H1 (cell line): Measurements from ENCODE around the gene JMJD7. TPM values are rescaled to one million over a fixed set of nuclear protein-coding genes. Genes with fewer than 3 reads are reported as not detected.

Experiments
- BCL11A ChIP-seq, 2 experiments: IDR thresholded peaks; one replicate each; pipeline ENCODE4 v1.6.1; 2011; ENCODE audit warnings: low read depth in 2 of 2, low read length in 2 of 2, mild to moderate bottlenecking in 2 of 2
- CBX8 ChIP-seq: fragments of 300-800, 300-1000 bp; sonication (generic); IDR thresholded peaks from 2 replicates; pipeline ENCODE4 v1.7.1; 2016; ENCODE audit warnings: low read depth, low read length, borderline replicate concordance
- CHD1 ChIP-seq: IDR thresholded peaks from 2 replicates; pipeline ENCODE4 v1.6.1; 2012; ENCODE audit warnings: low read depth, low read length, improper control_type of control experiment
- EZH2 ChIP-seq: fragments of 200-600 bp; sonication (generic); IDR thresholded peaks from 2 replicates; pipeline ENCODE4 v1.7.1; 2012; ENCODE audit warnings: low read depth, mild to moderate bottlenecking, moderate library complexity, low read length, inconsistent platforms; ENCODE audit not compliant: severe bottlenecking
- HDAC6 ChIP-seq: IDR thresholded peaks from one replicate; pipeline ENCODE4 v1.7.1; 2012; ENCODE audit warnings: low read depth, mild to moderate bottlenecking, inconsistent platforms, low read length, moderate library complexity
- RAD21 ChIP-seq, 2 experiments: IDR thresholded peaks in 1 of 2; conservative IDR thresholded peaks in 1 of 2; 2 replicates each; pipeline ENCODE4 v1.6.1; 2011; ENCODE audit warnings: low read depth in 2 of 2, low read length in 2 of 2, improper control_type of control experiment in 1 of 2, inconsistent platforms in 1 of 2, mild to moderate bottlenecking in 1 of 2, moderate library complexity in 1 of 2
- RFX5 ChIP-seq: IDR thresholded peaks from 2 replicates; pipeline ENCODE4 v1.6.1; 2011; ENCODE audit warnings: low read depth, low read length, improper control_type of control experiment, borderline replicate concordance
- RNF2 ChIP-seq: fragments of 200-900, 300-1000 bp; sonication (generic); IDR thresholded peaks from 2 replicates; pipeline ENCODE4 v1.7.1; 2016; ENCODE audit warnings: borderline replicate concordance, low read depth, mild to moderate bottlenecking, antibody characterized with exemption, low read length; ENCODE audit not compliant: poor library complexity, severe bottlenecking; ENCODE audit errors: missing control alignments
- SIX5 ChIP-seq: IDR thresholded peaks from 2 replicates; pipeline ENCODE4 v1.6.1; 2011; ENCODE audit warnings: mild to moderate bottlenecking, low read depth, low read length
- ZNF274 ChIP-seq: IDR thresholded peaks from 2 replicates; pipeline ENCODE4 v1.7.0; 2012; ENCODE audit warnings: low read length, borderline replicate concordance; ENCODE audit errors: extremely low read depth
- polyA plus RNA-seq, 7 experiments: library from polyadenylated mRNA; depleted of rRNA in 3 of 7; stranded (reverse) in 5 of 7; unstranded in 2 of 7; fragments of >200 nt in 5 of 7; fragments of 200-250 nt in 2 of 7; gene quantifications; 1 replicate in 5 of 7; 2 replicates in 1 of 7; 4 replicates in 1 of 7; pipeline versions ENCODE4 v1.2.1 to v1.2.3, GENCODE V29; 2011 to 2013; ENCODE audit warnings: missing spikeins in 2 of 7, mixed read lengths in 2 of 7
- total RNA-seq: library from RNA; stranded (reverse); fragmentation: NEBNext Ultra II Directional; extraction: Animal tissue kit (Norgen Biotek cat#: 25700); gene quantifications from 2 replicates; pipeline ENCODE4 v1.2.1, GENCODE V29; 2021
- TF ChIP-seq, protein P1 (sequence below): fragments of 300-600 bp; sonication (generic); IDR thresholded peaks from 2 replicates; pipeline ENCODE4 v1.7.1; 2012; ENCODE audit warnings: low read length, moderate library complexity, mild to moderate bottlenecking, inconsistent platforms; ENCODE audit not compliant: insufficient replicate concordance

The JMJD7 gene
- total and polyA plus RNA-seq, 2 of the 8 experiments (the other 6 are each of a cell fraction or from before 2014, with no cell fraction given), result 15.0 to 20.0 TPM

DNA sequence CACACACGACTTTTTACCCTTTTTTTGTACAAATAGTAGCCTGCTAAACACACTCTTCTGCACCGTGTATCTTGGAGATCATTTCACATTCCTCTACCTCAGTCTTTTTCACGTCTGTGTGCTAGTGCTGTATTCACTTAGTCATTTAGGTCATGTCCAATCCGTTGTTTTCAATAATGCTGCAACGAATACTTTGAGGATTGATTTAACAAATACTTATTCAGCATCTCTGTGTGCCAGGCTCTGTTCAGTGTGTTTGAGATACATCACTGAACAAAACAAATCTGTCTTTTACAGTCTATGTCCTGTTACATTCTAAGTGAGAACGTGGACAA is 882 bp downstream of the JMJD7 start (continued):
- TF ChIP-seq, protein P1, sequence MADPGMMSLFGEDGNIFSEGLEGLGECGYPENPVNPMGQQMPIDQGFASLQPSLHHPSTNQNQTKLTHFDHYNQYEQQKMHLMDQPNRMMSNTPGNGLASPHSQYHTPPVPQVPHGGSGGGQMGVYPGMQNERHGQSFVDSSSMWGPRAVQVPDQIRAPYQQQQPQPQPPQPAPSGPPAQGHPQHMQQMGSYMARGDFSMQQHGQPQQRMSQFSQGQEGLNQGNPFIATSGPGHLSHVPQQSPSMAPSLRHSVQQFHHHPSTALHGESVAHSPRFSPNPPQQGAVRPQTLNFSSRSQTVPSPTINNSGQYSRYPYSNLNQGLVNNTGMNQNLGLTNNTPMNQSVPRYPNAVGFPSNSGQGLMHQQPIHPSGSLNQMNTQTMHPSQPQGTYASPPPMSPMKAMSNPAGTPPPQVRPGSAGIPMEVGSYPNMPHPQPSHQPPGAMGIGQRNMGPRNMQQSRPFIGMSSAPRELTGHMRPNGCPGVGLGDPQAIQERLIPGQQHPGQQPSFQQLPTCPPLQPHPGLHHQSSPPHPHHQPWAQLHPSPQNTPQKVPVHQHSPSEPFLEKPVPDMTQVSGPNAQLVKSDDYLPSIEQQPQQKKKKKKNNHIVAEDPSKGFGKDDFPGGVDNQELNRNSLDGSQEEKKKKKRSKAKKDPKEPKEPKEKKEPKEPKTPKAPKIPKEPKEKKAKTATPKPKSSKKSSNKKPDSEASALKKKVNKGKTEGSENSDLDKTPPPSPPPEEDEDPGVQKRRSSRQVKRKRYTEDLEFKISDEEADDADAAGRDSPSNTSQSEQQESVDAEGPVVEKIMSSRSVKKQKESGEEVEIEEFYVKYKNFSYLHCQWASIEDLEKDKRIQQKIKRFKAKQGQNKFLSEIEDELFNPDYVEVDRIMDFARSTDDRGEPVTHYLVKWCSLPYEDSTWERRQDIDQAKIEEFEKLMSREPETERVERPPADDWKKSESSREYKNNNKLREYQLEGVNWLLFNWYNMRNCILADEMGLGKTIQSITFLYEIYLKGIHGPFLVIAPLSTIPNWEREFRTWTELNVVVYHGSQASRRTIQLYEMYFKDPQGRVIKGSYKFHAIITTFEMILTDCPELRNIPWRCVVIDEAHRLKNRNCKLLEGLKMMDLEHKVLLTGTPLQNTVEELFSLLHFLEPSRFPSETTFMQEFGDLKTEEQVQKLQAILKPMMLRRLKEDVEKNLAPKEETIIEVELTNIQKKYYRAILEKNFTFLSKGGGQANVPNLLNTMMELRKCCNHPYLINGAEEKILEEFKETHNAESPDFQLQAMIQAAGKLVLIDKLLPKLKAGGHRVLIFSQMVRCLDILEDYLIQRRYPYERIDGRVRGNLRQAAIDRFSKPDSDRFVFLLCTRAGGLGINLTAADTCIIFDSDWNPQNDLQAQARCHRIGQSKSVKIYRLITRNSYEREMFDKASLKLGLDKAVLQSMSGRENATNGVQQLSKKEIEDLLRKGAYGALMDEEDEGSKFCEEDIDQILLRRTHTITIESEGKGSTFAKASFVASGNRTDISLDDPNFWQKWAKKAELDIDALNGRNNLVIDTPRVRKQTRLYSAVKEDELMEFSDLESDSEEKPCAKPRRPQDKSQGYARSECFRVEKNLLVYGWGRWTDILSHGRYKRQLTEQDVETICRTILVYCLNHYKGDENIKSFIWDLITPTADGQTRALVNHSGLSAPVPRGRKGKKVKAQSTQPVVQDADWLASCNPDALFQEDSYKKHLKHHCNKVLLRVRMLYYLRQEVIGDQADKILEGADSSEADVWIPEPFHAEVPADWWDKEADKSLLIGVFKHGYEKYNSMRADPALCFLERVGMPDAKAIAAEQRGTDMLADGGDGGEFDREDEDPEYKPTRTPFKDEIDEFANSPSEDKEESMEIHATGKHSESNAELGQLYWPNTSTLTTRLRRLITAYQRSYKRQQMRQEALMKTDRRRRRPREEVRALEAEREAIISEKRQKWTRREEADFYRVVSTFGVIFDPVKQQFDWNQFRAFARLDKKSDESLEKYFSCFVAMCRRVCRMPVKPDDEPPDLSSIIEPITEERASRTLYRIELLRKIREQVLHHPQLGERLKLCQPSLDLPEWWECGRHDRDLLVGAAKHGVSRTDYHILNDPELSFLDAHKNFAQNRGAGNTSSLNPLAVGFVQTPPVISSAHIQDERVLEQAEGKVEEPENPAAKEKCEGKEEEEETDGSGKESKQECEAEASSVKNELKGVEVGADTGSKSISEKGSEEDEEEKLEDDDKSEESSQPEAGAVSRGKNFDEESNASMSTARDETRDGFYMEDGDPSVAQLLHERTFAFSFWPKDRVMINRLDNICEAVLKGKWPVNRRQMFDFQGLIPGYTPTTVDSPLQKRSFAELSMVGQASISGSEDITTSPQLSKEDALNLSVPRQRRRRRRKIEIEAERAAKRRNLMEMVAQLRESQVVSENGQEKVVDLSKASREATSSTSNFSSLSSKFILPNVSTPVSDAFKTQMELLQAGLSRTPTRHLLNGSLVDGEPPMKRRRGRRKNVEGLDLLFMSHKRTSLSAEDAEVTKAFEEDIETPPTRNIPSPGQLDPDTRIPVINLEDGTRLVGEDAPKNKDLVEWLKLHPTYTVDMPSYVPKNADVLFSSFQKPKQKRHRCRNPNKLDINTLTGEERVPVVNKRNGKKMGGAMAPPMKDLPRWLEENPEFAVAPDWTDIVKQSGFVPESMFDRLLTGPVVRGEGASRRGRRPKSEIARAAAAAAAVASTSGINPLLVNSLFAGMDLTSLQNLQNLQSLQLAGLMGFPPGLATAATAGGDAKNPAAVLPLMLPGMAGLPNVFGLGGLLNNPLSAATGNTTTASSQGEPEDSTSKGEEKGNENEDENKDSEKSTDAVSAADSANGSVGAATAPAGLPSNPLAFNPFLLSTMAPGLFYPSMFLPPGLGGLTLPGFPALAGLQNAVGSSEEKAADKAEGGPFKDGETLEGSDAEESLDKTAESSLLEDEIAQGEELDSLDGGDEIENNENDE, result no peak
- no peak for TF ChIP-seq RAD21 (IDR thresholded peaks at IDR 0.05 in 1 of 2, conservative IDR thresholded peaks at IDR 0.05 in 1 of 2; ENCODE audit: low read depth in 2 of 2, low read length in 2 of 2)
- TF ChIP-seq HDAC6, result no peak
- TF ChIP-seq EZH2, result no peak
- TF ChIP-seq RNF2, result no peak
- TF ChIP-seq CHD1, result no peak
- TF ChIP-seq CBX8, result no peak
- no peak for TF ChIP-seq SIX5
- TF ChIP-seq ZNF274, result no peak
- TF ChIP-seq BCL11A (IDR thresholded peaks at IDR 0.05; ENCODE audit: low read depth in 2 of 2, low read length in 2 of 2), result no peak
- no peak for TF ChIP-seq RFX5
